ENCODE data around the gene ERH.
"Not testable (repeated sequence)": the region's sequence is repeated elsewhere in the genome, so short reads cannot be mapped to it uniquely, and the experiment has no call there.

Gene ERH

GRCh38 chr14:69427596-69427995 is 29.5 kb upstream of the ERH start:
- Histone ChIP-seq H3K23ac (ENCODE audit: low read length in 2 of 2) (no peak overlapping the region), H3K4me2 (ENCODE audit: low read length, poor library complexity, severe bottlenecking) (no peak overlapping the region), H3K27me3 (ENCODE audit: control insufficient read depth in 1 of 2, insufficient read depth in 1 of 2, low read length in 2 of 2) (no peaks in the 10 kb centered on the region), H3K4me3 (ENCODE audit: insufficient read depth in 1 of 2, low read depth in 1 of 2, low read length in 2 of 2) (no peak overlapping the region), H3K18ac (ENCODE audit: low read depth in 1 of 2, low read length in 2 of 2) (no peak overlapping the region), H3K79me1 (replicated peaks; ENCODE audit: low read length, poor library complexity, severe bottlenecking) (peaks cover 25% of the 10 kb centered on the region), H2AFZ (ENCODE audit: low read depth, low read length) (no peak overlapping the region), H2BK5ac (ENCODE audit: low read depth, low read length, poor library complexity, severe bottlenecking) (no peak overlapping the region), H3K4me1 (ENCODE audit: control insufficient read depth, insufficient read depth, low read depth, low read length) (no peaks in the 10 kb centered on the region), H3K27ac (ENCODE audit: low read length, poor library complexity, severe bottlenecking) (no peak overlapping the region), H3K9ac (ENCODE audit: low read length) (no peak overlapping the region), H2BK15ac (ENCODE audit: low read depth, poor library complexity, severe bottlenecking) (no peak overlapping the region), H4K8ac (ENCODE audit: low read length) (no peak overlapping the region), H3K36me3 (ENCODE audit: control insufficient read depth in 1 of 2, insufficient read depth in 2 of 2, low read depth in 1 of 2, low read length in 2 of 2) (peaks cover 15 to 52% of the 10 kb centered on the region in 2 experiments), H2BK120ac (ENCODE audit: low read depth, low read length) (no peak overlapping the region), H3K14ac (ENCODE audit: low read length in 2 of 2) (no peak overlapping the region), H2BK12ac (ENCODE audit: low read length in 2 of 2) (no peak overlapping the region), H3K9me3 (ENCODE audit: control insufficient read depth, low read length) (no peaks in the 10 kb centered on the region), H2AK5ac (ENCODE audit: low read length, severe bottlenecking) (no peak overlapping the region), H4K91ac (ENCODE audit: low read length) (no peak overlapping the region), H3K4ac (ENCODE audit: low read depth in 1 of 2, low read length in 2 of 2) (no peak overlapping the region)
- no CpG with 5 or more reads among the region's 1 CpG for WGBS
- DNase-seq: no peak

- Histone ChIP-seq H3K23ac (ENCODE audit: low read length in 2 of 2) (no peak overlapping the region), H3K4me1 (ENCODE audit: control insufficient read depth, insufficient read depth, low read depth, low read length) (no peaks in the 10 kb centered on the region), H2BK5ac (ENCODE audit: low read depth, low read length, poor library complexity, severe bottlenecking) (no peak overlapping the region), H3K4ac (ENCODE audit: low read depth in 1 of 2, low read length in 2 of 2) (no peak overlapping the region), H3K27me3 (ENCODE audit: control insufficient read depth in 1 of 2, insufficient read depth in 1 of 2, low read length in 2 of 2) (no peaks in the 10 kb centered on the region), H4K91ac (ENCODE audit: low read length) (no peak overlapping the region), H2AFZ (ENCODE audit: low read depth, low read length) (no peak overlapping the region), H3K9me3 (ENCODE audit: control insufficient read depth, low read length) (no peaks in the 10 kb centered on the region), H3K79me1 (replicated peaks; ENCODE audit: low read length, poor library complexity, severe bottlenecking) (peaks cover 27% of the 10 kb centered on the region), H2BK15ac (ENCODE audit: low read depth, poor library complexity, severe bottlenecking) (no peak overlapping the region), H2BK120ac (ENCODE audit: low read depth, low read length) (no peak overlapping the region), H3K14ac (ENCODE audit: low read length in 2 of 2) (no peak overlapping the region), H2AK5ac (ENCODE audit: low read length, severe bottlenecking) (no peak overlapping the region), H4K8ac (ENCODE audit: low read length) (no peak overlapping the region), H2BK12ac (ENCODE audit: low read length in 2 of 2) (no peak overlapping the region), H3K18ac (ENCODE audit: low read depth in 1 of 2, low read length in 2 of 2) (no peak overlapping the region), H3K27ac (ENCODE audit: low read length, poor library complexity, severe bottlenecking) (no peak overlapping the region), H3K36me3 (ENCODE audit: control insufficient read depth in 1 of 2, insufficient read depth in 2 of 2, low read depth in 1 of 2, low read length in 2 of 2) (peaks cover 20 to 52% of the 10 kb centered on the region in 2 experiments), H3K4me2 (ENCODE audit: low read length, poor library complexity, severe bottlenecking) (no peak overlapping the region), H3K9ac (ENCODE audit: low read length) (no peak overlapping the region), H3K4me3 (ENCODE audit: insufficient read depth in 1 of 2, low read depth in 1 of 2, low read length in 2 of 2) (no peak overlapping the region)
- DNase-seq: peak; percentile 51
- 100% methylated on average over 2 of the region's 2 CpGs for WGBS
These were observed 26.2 kb upstream of the ERH start for GRCh38 chr14:69424149-69424923.

- Histone ChIP-seq H3K4me2 (ENCODE audit: low read length, poor library complexity, severe bottlenecking) (no peak overlapping the region), H2AFZ (ENCODE audit: low read depth, low read length) (no peak overlapping the region), H3K27me3 (ENCODE audit: control insufficient read depth in 1 of 2, insufficient read depth in 1 of 2, low read length in 2 of 2) (no peaks in the 10 kb centered on the region), H3K9me3 (ENCODE audit: control insufficient read depth, low read length) (no peaks in the 10 kb centered on the region), H3K14ac (ENCODE audit: low read length in 2 of 2) (no peak overlapping the region), H3K4me1 (ENCODE audit: control insufficient read depth, insufficient read depth, low read depth, low read length) (no peaks in the 10 kb centered on the region), H2BK15ac (ENCODE audit: low read depth, poor library complexity, severe bottlenecking) (no peak overlapping the region), H2AK5ac (ENCODE audit: low read length, severe bottlenecking) (no peak overlapping the region), H2BK12ac (ENCODE audit: low read length in 2 of 2) (no peak overlapping the region), H4K91ac (ENCODE audit: low read length) (no peak overlapping the region), H3K36me3 (ENCODE audit: control insufficient read depth in 1 of 2, insufficient read depth in 2 of 2, low read depth in 1 of 2, low read length in 2 of 2) (peaks cover 20 to 44% of the 10 kb centered on the region in 2 experiments), H3K23ac (ENCODE audit: low read length in 2 of 2) (no peak overlapping the region), H3K4ac (ENCODE audit: low read depth in 1 of 2, low read length in 2 of 2) (no peak overlapping the region), H3K18ac (ENCODE audit: low read depth in 1 of 2, low read length in 2 of 2) (no peak overlapping the region), H3K9ac (ENCODE audit: low read length) (no peak overlapping the region), H2BK5ac (ENCODE audit: low read depth, low read length, poor library complexity, severe bottlenecking) (no peak overlapping the region), H3K27ac (ENCODE audit: low read length, poor library complexity, severe bottlenecking) (no peak overlapping the region), H2BK120ac (ENCODE audit: low read depth, low read length) (no peak overlapping the region), H4K8ac (ENCODE audit: low read length) (no peak overlapping the region), H3K4me3 (ENCODE audit: insufficient read depth in 1 of 2, low read depth in 1 of 2, low read length in 2 of 2) (no peak overlapping the region), H3K79me1 (replicated peaks; ENCODE audit: low read length, poor library complexity, severe bottlenecking) (peaks cover 24% of the 10 kb centered on the region)
- WGBS: over 99% methylated on average over 4 of the region's 4 CpGs
- no peak for DNase-seq
These were observed 25.2 kb upstream of the ERH start for GRCh38 chr14:69423279-69423678.

- not testable (repeated sequence) for H3K14ac ChIP-seq (ENCODE audit: low read length in 2 of 2); H3K4ac ChIP-seq (ENCODE audit: low read depth in 1 of 2, low read length in 2 of 2); H3K4me3 ChIP-seq (ENCODE audit: insufficient read depth in 1 of 2, low read depth in 1 of 2, low read length in 2 of 2); H3K36me3 ChIP-seq (ENCODE audit: control insufficient read depth in 1 of 2, insufficient read depth in 2 of 2, low read depth in 1 of 2, low read length in 2 of 2); H2AFZ ChIP-seq (ENCODE audit: low read depth, low read length); H3K27me3 ChIP-seq (ENCODE audit: control insufficient read depth in 1 of 2, insufficient read depth in 1 of 2, low read length in 2 of 2); H4K91ac ChIP-seq (ENCODE audit: low read length); H2AK5ac ChIP-seq (ENCODE audit: low read length, severe bottlenecking); DNase-seq; H3K27ac ChIP-seq (ENCODE audit: low read length, poor library complexity, severe bottlenecking); H2BK120ac ChIP-seq (ENCODE audit: low read depth, low read length); H2BK12ac ChIP-seq (ENCODE audit: low read length in 2 of 2); H3K9me3 ChIP-seq (ENCODE audit: control insufficient read depth, low read length); H4K8ac ChIP-seq (ENCODE audit: low read length); H3K4me1 ChIP-seq (ENCODE audit: control insufficient read depth, insufficient read depth, low read depth, low read length); H3K4me2 ChIP-seq (ENCODE audit: low read length, poor library complexity, severe bottlenecking); H2BK15ac ChIP-seq (ENCODE audit: low read depth, poor library complexity, severe bottlenecking); H3K18ac ChIP-seq (ENCODE audit: low read depth in 1 of 2, low read length in 2 of 2); H3K79me1 ChIP-seq (replicated peaks; ENCODE audit: low read length, poor library complexity, severe bottlenecking); H3K23ac ChIP-seq (ENCODE audit: low read length in 2 of 2); H3K9ac ChIP-seq (ENCODE audit: low read length); H2BK5ac ChIP-seq (ENCODE audit: low read depth, low read length, poor library complexity, severe bottlenecking)
- WGBS: 100% methylated on average over 3 of the region's 4 CpGs
These were observed 18.0 kb upstream of the ERH start for GRCh38 chr14:69416087-69416486.

Data from mesenchymal stem cell (in vitro differentiated cells and primary cell).